Osteocyte (in vitro differentiated cells): ENCODE measurements around the gene CHRNE. TPM values are rescaled to one million over a fixed set of nuclear protein-coding genes. Genes with fewer than 3 reads are reported as not detected.

ENCODE experiments used
- DNase-seq: peaks from one replicate; pipeline ENCODE4 v3.0.0; 2021; ENCODE audit warnings: mixed read lengths; ENCODE audit not compliant: unreplicated experiment; ENCODE audit errors: extremely low spot score
- H3K27ac Mint-ChIP-seq: one replicate; pipeline ENCODE4 v1.8.0; 2021; ENCODE audit warnings: mild to moderate bottlenecking, mixed read lengths; ENCODE audit not compliant: unreplicated experiment
- H3K27me3 Mint-ChIP-seq: one replicate; pipeline ENCODE4 v1.8.0; 2021; ENCODE audit warnings: mixed read lengths; ENCODE audit not compliant: unreplicated experiment
- H3K36me3 Mint-ChIP-seq: one replicate; pipeline ENCODE4 v1.8.0; 2021; ENCODE audit warnings: mixed read lengths; ENCODE audit not compliant: unreplicated experiment
- H3K4me1 Mint-ChIP-seq: one replicate; pipeline ENCODE4 v1.8.0; 2021; ENCODE audit warnings: mixed read lengths; ENCODE audit not compliant: unreplicated experiment
- H3K4me3 Mint-ChIP-seq: one replicate; pipeline ENCODE4 v1.8.0; 2021; ENCODE audit warnings: mild to moderate bottlenecking, moderate library complexity, mixed read lengths; ENCODE audit not compliant: unreplicated experiment
- H3K9me3 Mint-ChIP-seq: one replicate; pipeline ENCODE4 v1.8.0; 2021; ENCODE audit warnings: mixed read lengths; ENCODE audit not compliant: unreplicated experiment
- long read RNA-seq: library from polyadenylated mRNA; unstranded; transcript quantifications from one replicate; pipeline ENCODE4 v2.0.0, GENCODE V29; 2021
- total RNA-seq: library from RNA; stranded (reverse); gene quantifications from 2 replicates; pipeline ENCODE4 v1.2.1, GENCODE V29; 2021
- TF ChIP-seq, protein P1 (sequence below): fragments of 200-600 bp; sonication (generic); IDR thresholded peaks from 2 replicates; pipeline ENCODE4 v1.5.0; 2021; ENCODE audit warnings: antibody characterized with exemption, mild to moderate bottlenecking, moderate library complexity

Gene CHRNE
- total RNA-seq: 0.27 TPM in 1 of 2 replicates, not detected in the other
- long read RNA-seq: 0 reads

DNA sequence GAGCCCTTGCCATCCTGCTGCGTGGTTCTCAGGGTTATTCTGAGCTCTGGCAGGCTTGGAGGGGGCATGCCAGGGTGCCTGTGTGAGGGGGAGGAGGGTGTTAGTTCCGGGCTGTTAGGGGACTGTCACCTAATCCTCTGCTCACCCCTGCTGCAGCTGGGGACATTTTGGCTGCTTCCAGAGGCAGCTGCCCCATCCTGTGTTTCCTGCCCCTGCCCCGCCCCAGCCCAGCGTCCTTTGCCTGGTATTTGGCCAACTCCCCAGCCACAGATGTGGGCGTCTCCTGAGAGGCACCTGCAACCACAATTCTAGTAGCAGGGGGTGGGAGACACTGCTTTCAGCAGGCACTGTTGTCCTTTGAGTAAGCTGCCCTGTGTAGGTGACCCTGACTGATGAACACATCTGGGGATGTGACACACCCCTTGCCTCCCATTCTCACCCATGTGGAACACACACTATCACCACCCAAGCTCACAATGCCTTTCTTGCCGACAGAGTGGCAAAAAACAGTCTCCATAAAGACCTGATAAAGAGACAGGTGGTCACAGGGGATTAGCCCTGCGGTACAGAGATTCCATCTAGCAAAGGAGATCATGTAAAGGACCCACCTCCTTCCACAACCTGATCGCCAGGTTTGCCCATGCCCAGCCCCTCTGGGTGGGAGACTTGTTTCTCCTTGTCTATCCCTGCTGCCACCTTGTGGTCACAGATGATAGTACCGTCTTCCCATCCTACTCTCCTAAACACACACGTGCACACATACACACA lies at the start of gene CHRNE:
Gene CHRNE (minus strand): TSS at position 48 of the 768 bp plus-strand sequence. CDS start 35 bp downstream, at position 13.
- no peak for DNase-seq
- TF ChIP-seq, protein P1, sequence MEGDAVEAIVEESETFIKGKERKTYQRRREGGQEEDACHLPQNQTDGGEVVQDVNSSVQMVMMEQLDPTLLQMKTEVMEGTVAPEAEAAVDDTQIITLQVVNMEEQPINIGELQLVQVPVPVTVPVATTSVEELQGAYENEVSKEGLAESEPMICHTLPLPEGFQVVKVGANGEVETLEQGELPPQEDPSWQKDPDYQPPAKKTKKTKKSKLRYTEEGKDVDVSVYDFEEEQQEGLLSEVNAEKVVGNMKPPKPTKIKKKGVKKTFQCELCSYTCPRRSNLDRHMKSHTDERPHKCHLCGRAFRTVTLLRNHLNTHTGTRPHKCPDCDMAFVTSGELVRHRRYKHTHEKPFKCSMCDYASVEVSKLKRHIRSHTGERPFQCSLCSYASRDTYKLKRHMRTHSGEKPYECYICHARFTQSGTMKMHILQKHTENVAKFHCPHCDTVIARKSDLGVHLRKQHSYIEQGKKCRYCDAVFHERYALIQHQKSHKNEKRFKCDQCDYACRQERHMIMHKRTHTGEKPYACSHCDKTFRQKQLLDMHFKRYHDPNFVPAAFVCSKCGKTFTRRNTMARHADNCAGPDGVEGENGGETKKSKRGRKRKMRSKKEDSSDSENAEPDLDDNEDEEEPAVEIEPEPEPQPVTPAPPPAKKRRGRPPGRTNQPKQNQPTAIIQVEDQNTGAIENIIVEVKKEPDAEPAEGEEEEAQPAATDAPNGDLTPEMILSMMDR: peak; percentile 79
- no peaks in the 10 kb centered on the region for H3K36me3 Mint-ChIP-seq
- no peak within 1 kb of the TSS for H3K27ac Mint-ChIP-seq
- no peak within 1 kb of the TSS for H3K4me3 Mint-ChIP-seq
- H3K9me3 Mint-ChIP-seq: no peaks in the 10 kb centered on the region
- H3K4me1 Mint-ChIP-seq: peaks cover 2% of the 10 kb centered on the region
- H3K27me3 Mint-ChIP-seq: no peaks in the 10 kb centered on the region

- Mint-ChIP-seq H3K4me3 (peak overlapping the region; percentile 65), H3K4me1 (peaks cover 34% of the 10 kb centered on the region), H3K27ac (no peak overlapping the region), H3K36me3 (peaks cover 5% of the 10 kb centered on the region), H3K27me3 (no peaks in the 10 kb centered on the region), H3K9me3 (no peaks in the 10 kb centered on the region)
- TF ChIP-seq, protein P1: no peak
- no peak for DNase-seq
Measured at GRCh38 chr17:4951486-4951885, 48.6 kb upstream of the CHRNE start.

- Mint-ChIP-seq H3K9me3 (no peaks in the 10 kb centered on the region), H3K4me3 (peak within 1 kb of the TSS; percentile 65), H3K4me1 (peaks cover 40% of the 10 kb centered on the region), H3K27ac (peak within 1 kb of the TSS; percentile 76), H3K27me3 (no peaks in the 10 kb centered on the region), H3K36me3 (peaks cover 5% of the 10 kb centered on the region)
- TF ChIP-seq, protein P1: no peak
- no peak for DNase-seq
Measured at GRCh38 chr17:4950746-4951204, 47.9 kb upstream of the CHRNE start, which contains the start of gene ENO3. TSS of gene ENO3 (plus strand) at chr17:4951119. CDS start at chr17:4951830, 711 bp downstream.

- TF ChIP-seq, protein P1: no peak
- Mint-ChIP-seq H3K27me3 (no peaks in the 10 kb centered on the region), H3K27ac (peak overlapping the region; percentile 76), H3K4me3 (peak overlapping the region; percentile 65), H3K36me3 (peaks cover 10% of the 10 kb centered on the region), H3K4me1 (peaks cover 46% of the 10 kb centered on the region), H3K9me3 (no peaks in the 10 kb centered on the region)
- DNase-seq: no peak
Measured at GRCh38 chr17:4950075-4950745, 47.3 kb upstream of the CHRNE start.
